ENCODE data around the gene ATAT1.
A peak's percentile ranks its signal among the peaks of the same experiment; 100 is the strongest.
"Not testable (repeated sequence)": the region's sequence is repeated elsewhere in the genome, so short reads cannot be mapped to it uniquely, and the experiment has no call there.

The ATAT1 gene

DNA sequence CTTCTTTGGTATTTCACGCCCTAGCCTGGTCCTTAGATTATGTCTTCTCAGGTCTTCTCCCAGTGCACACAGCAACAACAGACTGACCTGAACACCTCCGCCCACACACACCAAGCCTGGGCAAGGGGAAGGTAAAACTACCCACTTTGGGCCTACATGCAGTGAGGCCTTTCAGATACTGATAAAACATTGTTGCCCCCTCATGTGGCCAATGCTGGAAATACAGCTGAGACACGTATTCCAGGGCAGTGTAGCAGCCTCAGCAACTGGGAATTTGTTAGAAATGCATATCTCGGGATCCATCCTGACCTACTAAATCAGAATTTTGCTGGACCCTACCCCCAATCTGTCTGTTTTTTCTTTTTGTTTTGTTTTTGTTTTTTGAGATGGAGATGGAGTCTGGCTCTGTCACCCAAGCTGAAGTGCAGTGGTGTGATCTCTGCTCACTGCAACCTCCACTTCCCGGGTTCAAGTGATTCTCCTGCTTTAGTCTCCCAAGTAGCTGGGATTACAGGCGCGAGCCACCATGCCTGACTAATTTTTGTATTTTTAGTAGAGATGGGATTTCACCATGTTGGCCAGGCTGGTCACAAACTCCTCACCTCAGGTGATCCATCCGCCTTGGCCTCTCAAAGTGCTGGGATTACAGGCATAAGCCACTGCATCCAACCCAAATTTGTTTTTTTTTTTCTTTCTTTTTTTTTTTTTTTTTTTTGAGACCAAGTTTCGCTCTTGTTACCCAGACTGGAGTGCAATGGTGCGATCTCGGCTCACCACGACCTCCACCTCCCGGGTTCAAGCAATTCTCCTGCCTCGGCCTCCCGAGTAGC, 29.1 kb upstream of the ATAT1 start:
- TF ChIP-seq, protein P1, sequence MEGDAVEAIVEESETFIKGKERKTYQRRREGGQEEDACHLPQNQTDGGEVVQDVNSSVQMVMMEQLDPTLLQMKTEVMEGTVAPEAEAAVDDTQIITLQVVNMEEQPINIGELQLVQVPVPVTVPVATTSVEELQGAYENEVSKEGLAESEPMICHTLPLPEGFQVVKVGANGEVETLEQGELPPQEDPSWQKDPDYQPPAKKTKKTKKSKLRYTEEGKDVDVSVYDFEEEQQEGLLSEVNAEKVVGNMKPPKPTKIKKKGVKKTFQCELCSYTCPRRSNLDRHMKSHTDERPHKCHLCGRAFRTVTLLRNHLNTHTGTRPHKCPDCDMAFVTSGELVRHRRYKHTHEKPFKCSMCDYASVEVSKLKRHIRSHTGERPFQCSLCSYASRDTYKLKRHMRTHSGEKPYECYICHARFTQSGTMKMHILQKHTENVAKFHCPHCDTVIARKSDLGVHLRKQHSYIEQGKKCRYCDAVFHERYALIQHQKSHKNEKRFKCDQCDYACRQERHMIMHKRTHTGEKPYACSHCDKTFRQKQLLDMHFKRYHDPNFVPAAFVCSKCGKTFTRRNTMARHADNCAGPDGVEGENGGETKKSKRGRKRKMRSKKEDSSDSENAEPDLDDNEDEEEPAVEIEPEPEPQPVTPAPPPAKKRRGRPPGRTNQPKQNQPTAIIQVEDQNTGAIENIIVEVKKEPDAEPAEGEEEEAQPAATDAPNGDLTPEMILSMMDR (conservative IDR thresholded peaks at IDR 0.05; ENCODE audit: low read length) = peak; percentile 84
- peak; percentile 71 for DNase-seq (ENCODE audit: low read depth)
- not testable (repeated sequence) for H3K4me3 ChIP-seq (ENCODE audit: low read length)

DNA sequence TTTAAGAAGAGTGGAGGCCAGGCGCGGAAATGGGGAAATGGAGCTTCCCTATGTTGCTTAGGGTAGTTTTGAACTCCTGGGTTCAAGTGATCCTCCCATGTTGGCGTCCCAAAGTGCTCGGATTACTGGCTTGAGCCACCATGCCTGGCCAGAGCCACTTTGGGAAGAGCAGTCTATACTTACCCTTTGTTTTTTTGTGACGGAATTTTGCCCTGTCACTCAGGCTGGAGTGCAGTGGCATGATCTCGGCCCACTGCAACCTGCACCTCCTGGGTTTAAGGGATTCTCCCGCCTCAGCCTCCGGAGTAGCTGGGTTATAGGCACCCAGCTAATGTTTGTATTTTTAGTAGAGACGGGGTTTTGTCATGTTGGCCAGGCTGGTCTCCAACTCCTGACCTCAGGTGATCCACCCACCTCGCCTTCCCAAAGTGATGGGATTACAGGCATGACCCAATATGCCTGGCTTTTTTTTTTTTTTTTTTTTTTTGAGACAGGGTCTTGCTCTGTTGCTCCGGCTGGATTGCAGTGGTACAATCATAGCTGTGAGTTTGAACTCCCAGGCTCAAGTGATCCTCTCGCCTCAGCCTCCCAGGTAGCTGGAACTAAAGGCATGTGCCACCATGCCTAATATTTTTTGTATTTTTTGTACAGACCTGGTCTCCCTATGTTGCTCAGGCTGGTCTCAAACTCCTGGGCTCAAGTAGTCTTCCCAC, 27.6 kb upstream of the ATAT1 start:
- no peak overlapping the region for H3K4me3 ChIP-seq (ENCODE audit: low read length)
- DNase-seq (ENCODE audit: low read depth) = no peak
- TF ChIP-seq, protein P1 (conservative IDR thresholded peaks at IDR 0.05; ENCODE audit: low read length) = no peak

DNA sequence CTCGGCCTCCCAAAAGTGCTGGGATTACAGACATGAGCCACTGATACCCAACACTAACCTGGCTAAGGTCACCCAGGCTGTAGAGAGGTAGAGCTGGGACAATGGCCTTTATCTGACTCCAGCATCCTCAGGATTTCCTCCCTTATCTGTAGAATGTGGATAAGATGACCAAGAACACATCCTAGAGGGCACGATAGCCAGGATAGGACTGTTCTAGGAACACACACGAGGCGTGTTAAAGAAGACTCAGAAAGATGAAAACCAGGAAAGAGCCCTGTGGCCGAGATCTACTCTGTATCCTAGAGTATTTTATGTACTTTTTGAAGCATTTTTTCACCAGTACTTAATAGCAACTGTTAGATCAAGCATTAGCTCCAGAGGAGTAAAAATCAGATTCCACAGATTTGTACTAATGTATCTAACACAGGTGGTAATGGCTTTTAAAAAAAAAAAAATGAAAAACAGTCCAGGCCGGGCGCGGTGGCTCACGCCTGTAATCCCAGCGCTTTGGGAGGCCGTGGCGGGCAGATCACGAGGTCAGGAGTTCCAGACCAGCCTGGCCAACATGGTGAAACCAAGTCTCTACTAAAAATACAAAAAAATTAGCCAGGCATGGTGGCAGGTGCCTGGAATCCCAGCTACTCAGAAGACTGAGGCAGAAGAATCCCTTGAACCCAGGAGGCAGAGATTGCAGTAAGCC, 26.9 kb upstream of the ATAT1 start:
- H3K4me3 ChIP-seq (ENCODE audit: low read length) = no peak overlapping the region
- DNase-seq (ENCODE audit: low read depth) = no peak
- TF ChIP-seq, protein P1 (conservative IDR thresholded peaks at IDR 0.05; ENCODE audit: low read length) = no peak

DNA sequence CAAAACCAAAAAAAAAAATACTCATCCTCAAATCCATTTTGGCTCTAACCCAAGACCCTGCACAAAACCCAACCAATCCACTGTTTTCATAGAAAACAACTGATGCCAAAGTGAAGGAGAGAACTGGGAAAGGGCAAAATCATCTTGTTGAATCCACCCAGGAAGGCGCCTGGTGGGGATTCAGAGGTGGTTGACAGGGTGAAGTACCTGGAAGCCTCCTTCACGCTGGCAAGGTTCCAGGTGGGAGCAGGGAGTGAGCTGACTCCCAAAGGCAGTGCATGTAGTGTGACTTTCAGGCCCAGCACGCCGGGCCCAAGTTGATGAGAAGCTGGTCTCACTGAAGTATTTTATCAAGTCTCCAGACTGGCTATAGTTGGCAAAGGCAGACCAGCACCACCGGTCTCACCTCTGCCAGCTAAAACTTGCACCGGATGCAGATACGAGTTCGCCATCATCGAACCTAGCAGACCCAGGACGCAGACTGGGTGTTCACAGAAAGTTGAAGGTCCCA, 26.2 kb upstream of the ATAT1 start:
- no peak for DNase-seq (ENCODE audit: low read depth)
- TF ChIP-seq, protein P1 (conservative IDR thresholded peaks at IDR 0.05; ENCODE audit: low read length) = no peak

DNA sequence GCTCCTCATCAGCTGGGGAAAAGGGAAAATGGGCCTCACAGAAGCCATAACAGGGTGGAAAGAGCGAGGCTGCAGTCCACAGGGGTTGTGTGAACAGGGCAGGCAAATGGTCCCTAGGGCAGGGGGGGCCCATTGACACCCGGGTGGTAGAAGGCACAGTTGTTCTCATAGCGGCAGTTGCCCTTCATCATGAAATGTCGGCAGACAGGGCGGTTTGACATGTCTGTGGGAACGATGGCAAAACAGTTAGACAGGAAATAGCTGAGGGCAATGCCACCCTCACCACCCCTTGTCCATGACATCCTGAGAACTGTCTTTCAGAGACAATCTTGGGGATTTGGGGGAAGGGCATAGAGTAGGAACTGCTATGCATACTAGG, 25.2 kb upstream of the ATAT1 start:
- no peak for DNase-seq (ENCODE audit: low read depth)
- H3K4me3 ChIP-seq (ENCODE audit: low read length) = no peak overlapping the region

More for the DNA sequence above, 26.2 kb upstream of the ATAT1 start:
- no peak overlapping the region for H3K4me3 ChIP-seq (ENCODE audit: low read length)

DNA sequence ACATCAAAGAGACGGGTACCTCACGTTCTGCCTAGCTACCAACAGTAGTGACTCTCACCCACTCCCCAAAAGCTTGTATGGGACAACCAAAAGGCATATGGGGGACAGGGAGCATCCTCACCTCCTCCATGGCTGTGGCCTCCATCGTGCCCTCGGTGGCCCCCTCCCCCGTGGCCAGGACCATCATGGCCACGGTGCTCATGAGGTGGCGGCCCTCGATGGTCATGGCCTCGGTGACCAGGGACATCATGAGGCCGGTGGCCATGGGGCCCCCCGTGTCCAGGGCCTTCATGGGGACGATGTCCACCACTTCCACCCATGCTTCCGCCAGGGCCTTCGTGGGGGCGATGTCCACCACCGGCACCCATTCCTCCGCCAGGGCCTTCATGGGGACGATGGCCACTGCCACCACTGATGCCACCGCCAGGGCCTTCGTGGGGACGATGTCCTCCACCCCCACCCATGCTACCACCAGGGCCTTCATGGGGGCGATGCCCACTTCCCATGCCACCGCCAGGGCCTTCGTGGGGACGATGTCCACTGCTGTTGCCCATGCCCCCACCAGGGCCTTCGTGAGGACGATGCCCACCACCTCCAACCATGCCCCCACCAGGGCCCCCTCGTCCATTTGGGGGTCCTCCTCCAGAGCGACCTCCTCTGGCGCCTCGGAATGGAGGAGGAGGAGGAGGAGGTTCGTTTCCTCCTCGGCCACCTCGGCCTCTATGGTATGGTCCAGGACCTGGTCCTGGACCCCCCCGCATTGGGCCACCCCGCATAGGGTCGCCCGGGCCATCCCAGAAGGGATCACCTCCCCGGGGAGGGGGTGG, 24.6 kb upstream of the ATAT1 start:
- DNase-seq (ENCODE audit: low read depth) = no peak
- no peak overlapping the region for H3K4me3 ChIP-seq (ENCODE audit: low read length)
- TF ChIP-seq, protein P1 (conservative IDR thresholded peaks at IDR 0.05; ENCODE audit: low read length) = no peak

More for the DNA sequence above, 25.2 kb upstream of the ATAT1 start:
- TF ChIP-seq, protein P1 (conservative IDR thresholded peaks at IDR 0.05; ENCODE audit: low read length) = no peak
